Kidney epithelial cell (primary cell): ENCODE data around the gene SYT17. TPM values are rescaled to one million over a fixed set of nuclear protein-coding genes. Genes with fewer than 3 reads are reported as not detected.

ENCODE experiments used
- DNase-seq: peaks from one replicate; pipeline ENCODE4 v3.0.0-alpha.2; 2010; ENCODE audit warnings: low read depth
- H3K27me3 ChIP-seq: 2 replicates; pipeline ENCODE4 v1.6.0; 2011; ENCODE audit warnings: low read length; ENCODE audit not compliant: control insufficient read depth, insufficient read depth
- H3K36me3 ChIP-seq: 2 replicates; pipeline ENCODE4 v1.5.1; 2011; ENCODE audit warnings: low read length; ENCODE audit not compliant: control insufficient read depth, insufficient read depth
- H3K4me3 ChIP-seq: 2 replicates; pipeline ENCODE4 v1.5.1; 2011; ENCODE audit warnings: low read depth, mild to moderate bottlenecking, control low read depth, low read length
- CTCF ChIP-seq: IDR thresholded peaks from 2 replicates; pipeline ENCODE4 v1.5.1; 2011; ENCODE audit warnings: mild to moderate bottlenecking, moderate library complexity, low read length, control low read depth, inconsistent platforms; ENCODE audit not compliant: insufficient read depth, poor library complexity, severe bottlenecking
- total RNA-seq: library from RNA; depleted of rRNA; stranded (reverse); fragments of >200 nt; gene quantifications from 2 replicates; pipeline ENCODE4 v1.2.3, GENCODE V29; 2015

SYT17 gene
- total RNA-seq, 1 donor from 2014 or later, result 0.63 TPM

- H3K4me3 ChIP-seq, result no peak overlapping the region
- H3K27me3 ChIP-seq, result no peaks in the 10 kb centered on the region
- H3K36me3 ChIP-seq, result no peaks in the 10 kb centered on the region
- DNase-seq, result no peak
- no peak for TF ChIP-seq CTCF
These were observed 28.8 kb downstream of the SYT17 start for GRCh38 chr16:19196871-19197270.

DNA sequence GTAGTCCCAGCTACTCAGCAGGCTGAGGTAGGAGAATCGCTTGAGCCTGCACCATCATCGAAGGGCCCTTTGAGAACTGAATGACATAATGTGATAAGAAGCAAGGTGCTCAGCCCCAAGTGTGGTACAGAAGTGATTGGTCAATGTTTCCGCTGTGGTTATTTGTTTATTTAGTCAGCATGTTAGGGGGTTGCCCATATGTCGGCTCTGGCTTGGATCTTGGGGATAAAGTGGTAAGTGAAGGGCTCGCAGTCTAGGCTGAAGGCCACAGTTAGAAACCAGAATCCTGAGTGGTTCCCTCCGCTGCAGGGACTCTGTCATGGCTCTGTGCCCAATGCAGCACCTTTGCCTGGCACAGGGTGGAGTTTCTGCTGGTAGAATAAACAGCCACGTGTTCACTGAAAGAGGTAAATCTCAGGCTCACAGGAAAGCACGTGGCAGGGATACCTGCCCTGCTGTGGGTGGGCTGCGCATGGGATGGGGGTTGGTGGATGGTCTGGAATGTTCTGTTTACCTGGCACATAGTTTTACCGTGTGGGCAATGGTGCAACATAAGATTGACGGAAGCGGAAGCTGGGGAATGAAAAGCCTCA lies 35.4 kb downstream of the SYT17 start:
- H3K36me3 ChIP-seq, result no peaks in the 10 kb centered on the region
- H3K27me3 ChIP-seq, result no peaks in the 10 kb centered on the region
- DNase-seq, result no peak
- H3K4me3 ChIP-seq, result no peak overlapping the region
- TF ChIP-seq CTCF, result no peak

DNA sequence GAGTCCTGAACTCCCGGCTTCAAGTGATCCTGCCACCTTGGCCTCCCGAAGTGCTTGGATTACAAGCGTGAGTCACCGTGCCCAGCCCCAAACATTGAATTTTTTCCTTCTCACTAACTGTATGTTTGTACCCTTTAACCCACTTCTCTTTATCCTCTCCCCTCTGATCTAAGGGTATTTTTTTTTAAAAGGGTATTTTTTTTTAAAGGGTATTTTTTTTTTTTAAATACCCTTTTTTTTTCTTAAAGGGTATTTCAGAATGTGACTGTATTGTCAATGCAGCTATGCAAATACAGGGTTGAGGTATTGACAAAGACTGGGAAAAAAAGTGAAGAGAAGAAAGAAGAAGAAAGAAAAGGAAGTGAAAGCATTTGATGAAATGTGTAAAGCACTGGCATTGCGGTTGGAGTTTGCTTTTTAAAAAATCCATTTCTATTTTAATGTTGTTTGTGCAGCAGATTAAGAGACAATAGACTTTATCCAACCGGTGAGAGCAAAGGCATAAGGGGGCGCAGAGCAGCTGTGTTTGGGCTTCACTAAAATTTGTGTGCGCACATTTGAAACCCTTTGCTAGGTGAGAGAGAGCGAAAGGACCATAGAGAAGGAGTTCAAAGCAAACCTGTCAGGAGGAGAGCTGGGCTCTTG lies 42.4 kb downstream of the SYT17 start:
- Histone ChIP-seq H3K4me3 (no peak overlapping the region), H3K36me3 (no peaks in the 10 kb centered on the region), H3K27me3 (no peaks in the 10 kb centered on the region)
- TF ChIP-seq CTCF, result no peak
- no peak for DNase-seq

GRCh38 chr16:19210968-19211367 lies 42.9 kb downstream of the SYT17 start:
- Histone ChIP-seq H3K36me3 (no peaks in the 10 kb centered on the region), H3K4me3 (no peak overlapping the region), H3K27me3 (no peaks in the 10 kb centered on the region)
- TF ChIP-seq CTCF, result no peak
- no peak for DNase-seq

DNA sequence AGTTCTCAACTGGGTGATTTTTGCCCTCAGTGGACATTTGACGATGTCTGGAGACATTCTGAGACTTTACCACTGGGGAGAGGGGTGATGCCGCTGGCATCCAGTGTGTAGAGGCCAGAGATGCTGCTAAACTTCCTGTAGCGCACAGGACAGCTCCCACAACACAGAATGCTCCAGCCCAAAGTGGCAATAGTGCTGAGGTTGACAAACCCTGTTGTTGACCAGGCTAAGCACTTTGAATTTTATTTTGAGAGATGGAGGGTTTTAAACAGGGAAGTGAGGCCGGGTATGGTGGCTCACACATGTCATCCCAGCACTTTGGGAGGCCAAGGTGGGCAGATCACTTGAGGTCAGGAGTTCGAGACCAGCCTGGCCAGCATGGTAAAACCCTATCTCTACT lies 44.0 kb downstream of the SYT17 start:
- no peak for TF ChIP-seq CTCF
- no peak for DNase-seq
- no peaks in the 10 kb centered on the region for H3K27me3 ChIP-seq
- no peaks in the 10 kb centered on the region for H3K36me3 ChIP-seq
- H3K4me3 ChIP-seq, result no peak overlapping the region

DNA sequence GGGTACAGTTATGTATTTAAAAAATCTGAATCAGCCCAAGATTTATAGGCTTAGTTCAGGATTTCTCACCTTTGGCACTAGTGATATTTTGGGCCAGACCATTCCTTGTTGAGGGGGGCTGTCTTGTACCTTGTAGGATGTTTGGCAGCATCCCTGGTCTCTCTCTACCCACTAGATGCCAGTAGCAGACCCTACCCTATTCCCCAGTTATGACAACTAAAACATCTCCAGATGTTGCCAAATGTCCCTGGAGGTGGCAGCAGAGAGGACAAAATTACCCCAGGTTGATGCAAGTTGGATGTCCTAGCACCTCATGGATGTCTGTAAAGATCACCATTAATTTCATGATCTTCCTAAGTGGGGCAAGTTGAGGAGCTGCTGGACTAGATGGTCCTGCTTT lies 45.8 kb downstream of the SYT17 start:
- no peak for TF ChIP-seq CTCF
- Histone ChIP-seq H3K36me3 (no peaks in the 10 kb centered on the region), H3K4me3 (no peak overlapping the region), H3K27me3 (no peaks in the 10 kb centered on the region)
- DNase-seq, result no peak
